ENCODE results near the gene CREBL2.

DNA sequence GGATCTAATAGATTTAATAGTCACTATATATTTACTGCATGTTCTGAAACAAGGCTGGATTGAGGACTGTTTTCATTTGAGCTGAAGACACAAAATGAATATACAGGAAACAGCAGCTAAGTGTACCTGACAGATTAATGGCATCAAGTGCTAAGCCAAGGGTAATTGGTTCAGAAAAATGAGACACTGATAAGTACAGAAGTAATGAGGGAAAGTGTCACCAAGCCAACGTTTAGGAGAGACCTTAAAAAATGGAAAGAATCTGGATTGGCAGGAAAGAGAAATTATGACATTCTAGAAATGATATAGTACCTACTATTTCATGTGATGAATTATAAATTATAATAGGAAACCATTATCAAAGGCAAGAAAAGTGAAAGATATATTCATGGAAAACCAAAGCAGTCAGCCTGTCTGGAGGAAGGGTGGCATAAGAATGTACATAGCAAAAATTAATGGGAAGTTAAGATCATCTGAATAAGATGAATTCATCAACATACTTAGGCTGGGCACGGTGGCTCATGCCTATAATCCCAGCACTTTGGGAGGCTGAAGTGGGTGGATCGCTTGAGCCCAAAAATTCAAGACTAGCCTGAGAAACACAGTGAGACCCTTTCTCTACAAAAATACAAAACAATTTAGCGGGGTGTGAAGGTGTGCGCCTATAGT is 28.0 kb upstream of the CREBL2 start:
- TF ChIP-seq FOXA1 (IDR thresholded peaks at IDR 0.05) (no peak), SP1 (IDR thresholded peaks at IDR 0.05) (no peak), L3MBTL2 (conservative IDR thresholded peaks at IDR 0.05) (no peak), TARDBP (IDR thresholded peaks at IDR 0.05) (no peak)
- TF ChIP-seq, protein P1, sequence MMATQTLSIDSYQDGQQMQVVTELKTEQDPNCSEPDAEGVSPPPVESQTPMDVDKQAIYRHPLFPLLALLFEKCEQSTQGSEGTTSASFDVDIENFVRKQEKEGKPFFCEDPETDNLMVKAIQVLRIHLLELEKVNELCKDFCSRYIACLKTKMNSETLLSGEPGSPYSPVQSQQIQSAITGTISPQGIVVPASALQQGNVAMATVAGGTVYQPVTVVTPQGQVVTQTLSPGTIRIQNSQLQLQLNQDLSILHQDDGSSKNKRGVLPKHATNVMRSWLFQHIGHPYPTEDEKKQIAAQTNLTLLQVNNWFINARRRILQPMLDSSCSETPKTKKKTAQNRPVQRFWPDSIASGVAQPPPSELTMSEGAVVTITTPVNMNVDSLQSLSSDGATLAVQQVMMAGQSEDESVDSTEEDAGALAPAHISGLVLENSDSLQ (IDR thresholded peaks at IDR 0.05) = no peak

Data from HEK293T (cell line).